GM23338 (cell line): Measurements from ENCODE around the gene PGPEP1. TPM values are rescaled to one million over a fixed set of nuclear protein-coding genes. Genes with fewer than 3 reads are reported as not detected.

ENCODE experiments used
- ATAC-seq: fragments of 200-7000 bp; cut with Tn5 transposase; 3 replicates; pipeline ENCODE4 v1.9.1; 2020
- DNase-seq: peaks from one replicate; pipeline ENCODE4 v3.0.0-alpha.2; 2015; ENCODE audit warnings: low spot score
- H2AFZ ChIP-seq: fragments of 200-600 bp; sonication (generic); 2 replicates; pipeline ENCODE4 v1.8.0; 2016; ENCODE audit warnings: antibody characterized with exemption, mild to moderate bottlenecking, moderate library complexity
- H3F3A ChIP-seq: fragments of 200-600 bp; sonication (generic); replicated peaks from 2 replicates; pipeline ENCODE4 v1.8.0; 2017; ENCODE audit warnings: antibody characterized with exemption, mixed run types, low read depth
- H3K27ac ChIP-seq: fragments of 200-600 bp; sonication (generic); 2 replicates; pipeline ENCODE4 v1.6.1; 2016; ENCODE audit warnings: low read depth
- H3K27me3 ChIP-seq: fragments of 200-600 bp; sonication (generic); 2 replicates; pipeline ENCODE4 v1.8.0; 2016; ENCODE audit warnings: mild to moderate bottlenecking, mixed run types, moderate library complexity; ENCODE audit not compliant: insufficient read depth
- H3K36me3 ChIP-seq: fragments of 200-600 bp; sonication (generic); 2 replicates; pipeline ENCODE4 v1.8.0; 2016; ENCODE audit warnings: mild to moderate bottlenecking; ENCODE audit not compliant: insufficient read depth
- H3K4me1 ChIP-seq: fragments of 200-600 bp; sonication (generic); 2 replicates; pipeline ENCODE4 v1.8.0; 2016; ENCODE audit warnings: mild to moderate bottlenecking, moderate library complexity; ENCODE audit not compliant: insufficient read depth
- H3K4me2 ChIP-seq: fragments of 200-600 bp; sonication (generic); 2 replicates; pipeline ENCODE4 v1.7.1; 2017; ENCODE audit warnings: mixed run types
- H3K4me3 ChIP-seq: fragments of 200-600 bp; sonication (generic); 2 replicates; pipeline ENCODE4 v1.6.1; 2016; ENCODE audit warnings: mixed run types
- H3K79me2 ChIP-seq: fragments of 200-600 bp; sonication (generic); replicated peaks from 2 replicates; pipeline ENCODE4 v1.8.0; 2017; ENCODE audit warnings: mild to moderate bottlenecking; ENCODE audit not compliant: insufficient read depth
- H3K9me2 ChIP-seq: fragments of 200-600 bp; sonication (generic); 2 replicates; pipeline ENCODE4 v1.8.0; 2017; ENCODE audit not compliant: insufficient read depth
- H4K20me1 ChIP-seq: fragments of 200-600 bp; sonication (generic); replicated peaks from 2 replicates; pipeline ENCODE4 v1.8.0; 2017; ENCODE audit warnings: mild to moderate bottlenecking; ENCODE audit not compliant: insufficient read depth
- H3K27ac Mint-ChIP-seq: 2 replicates; pipeline ENCODE4 v1.8.0; 2020; ENCODE audit warnings: inconsistent platforms, mild to moderate bottlenecking, moderate library complexity, mixed read lengths
- H3K27me3 Mint-ChIP-seq: 3 replicates; pipeline ENCODE4 v1.8.0; 2022; ENCODE audit warnings: low read depth, mild to moderate bottlenecking, moderate library complexity, mixed read lengths, inconsistent platforms; ENCODE audit not compliant: insufficient read depth, poor library complexity
- H3K36me3 Mint-ChIP-seq: 3 replicates; pipeline ENCODE4 v1.8.0; 2021; ENCODE audit warnings: low read depth, mild to moderate bottlenecking, inconsistent platforms, moderate library complexity, mixed read lengths
- H3K4me1 Mint-ChIP-seq: 3 replicates; pipeline ENCODE4 v1.8.0; 2020; ENCODE audit warnings: mild to moderate bottlenecking, inconsistent platforms, mixed read lengths
- H3K4me3 Mint-ChIP-seq: 3 replicates; pipeline ENCODE4 v1.8.0; 2021; ENCODE audit warnings: moderate library complexity, mild to moderate bottlenecking, inconsistent platforms, mixed read lengths
- H3K9me3 Mint-ChIP-seq: 3 replicates; pipeline ENCODE4 v1.8.0; 2020; ENCODE audit warnings: moderate library complexity, mild to moderate bottlenecking, inconsistent platforms, mixed read lengths
- ETS1 ChIP-seq: IDR thresholded peaks from 2 replicates; pipeline ENCODE4 v1.6.1; 2016; ENCODE audit warnings: antibody characterized with exemption
- EZH2phosphoT487 ChIP-seq: fragments of 200-600 bp; sonication (generic); IDR thresholded peaks from one replicate; pipeline ENCODE4 v1.8.1; 2018; ENCODE audit warnings: antibody characterized with exemption; ENCODE audit not compliant: unreplicated experiment
- JUNB ChIP-seq: IDR thresholded peaks from one replicate; pipeline ENCODE4 v1.6.1; 2016; ENCODE audit warnings: antibody characterized with exemption; ENCODE audit not compliant: unreplicated experiment
- NANOG ChIP-seq: IDR thresholded peaks from 2 replicates; pipeline ENCODE4 v1.6.1; 2016; ENCODE audit warnings: antibody characterized with exemption, borderline replicate concordance
- REST ChIP-seq: IDR thresholded peaks from one replicate; pipeline ENCODE4 v1.6.1; 2018; ENCODE audit warnings: antibody characterized with exemption; ENCODE audit not compliant: unreplicated experiment
- STAT1 ChIP-seq: IDR thresholded peaks from one replicate; pipeline ENCODE4 v1.6.1; 2016; ENCODE audit warnings: antibody characterized with exemption; ENCODE audit not compliant: unreplicated experiment
- ZNF331 ChIP-seq: fragments of 250-450 bp; sonication (Bioruptor Pico); IDR thresholded peaks from 2 replicates; pipeline ENCODE4 v1.5.0; 2020; ENCODE audit warnings: low read depth, mild to moderate bottlenecking, moderate library complexity
- polyA plus RNA-seq: library from polyadenylated mRNA; unstranded; fragments of >200 nt; fragmentation: Nextera tagmentation; extraction: Ambion mirVana; gene quantifications from 2 replicates; pipeline ENCODE4 v1.2.1, GENCODE V29; 2016
- total RNA-seq: library from RNA; depleted of rRNA; stranded (reverse); fragments of >200 nt; shearing (Covaris generic); gene quantifications from 2 replicates; pipeline ENCODE4 v1.2.3, GENCODE V29; 2014
- TF ChIP-seq, protein P1 (sequence below): fragments of 250-450 bp; sonication (Bioruptor Pico); IDR thresholded peaks from 2 replicates; pipeline ENCODE4 v1.5.0; 2020; ENCODE audit warnings: mild to moderate bottlenecking, moderate library complexity

The PGPEP1 gene
- total and polyA plus RNA-seq, 2 experiments from 2014 or later = 15.5 to 18.9 TPM

DNA sequence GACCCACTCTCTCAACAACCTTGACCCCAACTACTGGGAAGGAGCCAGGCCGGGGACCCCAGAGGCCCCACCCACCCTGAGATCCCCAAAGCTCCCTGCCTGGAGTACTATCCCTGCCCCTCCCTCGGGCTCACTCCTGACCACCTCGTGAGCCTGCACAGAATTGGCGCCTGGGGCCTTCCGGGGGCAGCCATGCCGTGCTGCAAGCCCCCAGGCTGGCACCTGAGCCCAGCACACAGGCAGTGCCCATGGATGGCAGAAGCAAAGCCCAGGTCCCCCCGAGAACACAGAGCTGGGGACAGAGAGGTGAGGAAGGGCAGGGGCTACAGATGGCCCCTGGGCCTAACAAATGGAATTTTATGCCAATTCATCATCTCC lies 31.5 kb upstream of the PGPEP1 start:
- Histone ChIP-seq H4K20me1 (peaks cover 4% of the 10 kb centered on the region), H3K4me3 (no peak overlapping the region), H3K27ac (no peak overlapping the region), H2AFZ (no peak overlapping the region), H3K27me3 (no peaks in the 10 kb centered on the region), H3K4me1 (peaks cover 22% of the 10 kb centered on the region), H3K79me2 (0 out of 2 replicates have a peak, but pooled peaks cover 8% of the 10 kb centered on the region), H3K4me2 (no peak overlapping the region), H3F3A (peaks cover 30% of the 10 kb centered on the region), H3K9me2 (no peaks in the 10 kb centered on the region), H3K36me3 (peaks cover 17% of the 10 kb centered on the region; the same call in 1 of the 2 replicates)
- Mint-ChIP-seq H3K27me3 (peaks cover 15% of the 10 kb centered on the region), H3K36me3 (peaks cover 47% of the 10 kb centered on the region), H3K9me3 (no peaks in the 10 kb centered on the region), H3K4me1 (peaks cover 26% of the 10 kb centered on the region), H3K4me3 (no peak overlapping the region), H3K27ac (no peak overlapping the region)
- TF ChIP-seq JUNB (no peak), STAT1 (no peak), NANOG (no peak), ETS1 (no peak), EZH2phosphoT487 (no peak), REST (no peak), ZNF331 (no peak)
- TF ChIP-seq, protein P1, sequence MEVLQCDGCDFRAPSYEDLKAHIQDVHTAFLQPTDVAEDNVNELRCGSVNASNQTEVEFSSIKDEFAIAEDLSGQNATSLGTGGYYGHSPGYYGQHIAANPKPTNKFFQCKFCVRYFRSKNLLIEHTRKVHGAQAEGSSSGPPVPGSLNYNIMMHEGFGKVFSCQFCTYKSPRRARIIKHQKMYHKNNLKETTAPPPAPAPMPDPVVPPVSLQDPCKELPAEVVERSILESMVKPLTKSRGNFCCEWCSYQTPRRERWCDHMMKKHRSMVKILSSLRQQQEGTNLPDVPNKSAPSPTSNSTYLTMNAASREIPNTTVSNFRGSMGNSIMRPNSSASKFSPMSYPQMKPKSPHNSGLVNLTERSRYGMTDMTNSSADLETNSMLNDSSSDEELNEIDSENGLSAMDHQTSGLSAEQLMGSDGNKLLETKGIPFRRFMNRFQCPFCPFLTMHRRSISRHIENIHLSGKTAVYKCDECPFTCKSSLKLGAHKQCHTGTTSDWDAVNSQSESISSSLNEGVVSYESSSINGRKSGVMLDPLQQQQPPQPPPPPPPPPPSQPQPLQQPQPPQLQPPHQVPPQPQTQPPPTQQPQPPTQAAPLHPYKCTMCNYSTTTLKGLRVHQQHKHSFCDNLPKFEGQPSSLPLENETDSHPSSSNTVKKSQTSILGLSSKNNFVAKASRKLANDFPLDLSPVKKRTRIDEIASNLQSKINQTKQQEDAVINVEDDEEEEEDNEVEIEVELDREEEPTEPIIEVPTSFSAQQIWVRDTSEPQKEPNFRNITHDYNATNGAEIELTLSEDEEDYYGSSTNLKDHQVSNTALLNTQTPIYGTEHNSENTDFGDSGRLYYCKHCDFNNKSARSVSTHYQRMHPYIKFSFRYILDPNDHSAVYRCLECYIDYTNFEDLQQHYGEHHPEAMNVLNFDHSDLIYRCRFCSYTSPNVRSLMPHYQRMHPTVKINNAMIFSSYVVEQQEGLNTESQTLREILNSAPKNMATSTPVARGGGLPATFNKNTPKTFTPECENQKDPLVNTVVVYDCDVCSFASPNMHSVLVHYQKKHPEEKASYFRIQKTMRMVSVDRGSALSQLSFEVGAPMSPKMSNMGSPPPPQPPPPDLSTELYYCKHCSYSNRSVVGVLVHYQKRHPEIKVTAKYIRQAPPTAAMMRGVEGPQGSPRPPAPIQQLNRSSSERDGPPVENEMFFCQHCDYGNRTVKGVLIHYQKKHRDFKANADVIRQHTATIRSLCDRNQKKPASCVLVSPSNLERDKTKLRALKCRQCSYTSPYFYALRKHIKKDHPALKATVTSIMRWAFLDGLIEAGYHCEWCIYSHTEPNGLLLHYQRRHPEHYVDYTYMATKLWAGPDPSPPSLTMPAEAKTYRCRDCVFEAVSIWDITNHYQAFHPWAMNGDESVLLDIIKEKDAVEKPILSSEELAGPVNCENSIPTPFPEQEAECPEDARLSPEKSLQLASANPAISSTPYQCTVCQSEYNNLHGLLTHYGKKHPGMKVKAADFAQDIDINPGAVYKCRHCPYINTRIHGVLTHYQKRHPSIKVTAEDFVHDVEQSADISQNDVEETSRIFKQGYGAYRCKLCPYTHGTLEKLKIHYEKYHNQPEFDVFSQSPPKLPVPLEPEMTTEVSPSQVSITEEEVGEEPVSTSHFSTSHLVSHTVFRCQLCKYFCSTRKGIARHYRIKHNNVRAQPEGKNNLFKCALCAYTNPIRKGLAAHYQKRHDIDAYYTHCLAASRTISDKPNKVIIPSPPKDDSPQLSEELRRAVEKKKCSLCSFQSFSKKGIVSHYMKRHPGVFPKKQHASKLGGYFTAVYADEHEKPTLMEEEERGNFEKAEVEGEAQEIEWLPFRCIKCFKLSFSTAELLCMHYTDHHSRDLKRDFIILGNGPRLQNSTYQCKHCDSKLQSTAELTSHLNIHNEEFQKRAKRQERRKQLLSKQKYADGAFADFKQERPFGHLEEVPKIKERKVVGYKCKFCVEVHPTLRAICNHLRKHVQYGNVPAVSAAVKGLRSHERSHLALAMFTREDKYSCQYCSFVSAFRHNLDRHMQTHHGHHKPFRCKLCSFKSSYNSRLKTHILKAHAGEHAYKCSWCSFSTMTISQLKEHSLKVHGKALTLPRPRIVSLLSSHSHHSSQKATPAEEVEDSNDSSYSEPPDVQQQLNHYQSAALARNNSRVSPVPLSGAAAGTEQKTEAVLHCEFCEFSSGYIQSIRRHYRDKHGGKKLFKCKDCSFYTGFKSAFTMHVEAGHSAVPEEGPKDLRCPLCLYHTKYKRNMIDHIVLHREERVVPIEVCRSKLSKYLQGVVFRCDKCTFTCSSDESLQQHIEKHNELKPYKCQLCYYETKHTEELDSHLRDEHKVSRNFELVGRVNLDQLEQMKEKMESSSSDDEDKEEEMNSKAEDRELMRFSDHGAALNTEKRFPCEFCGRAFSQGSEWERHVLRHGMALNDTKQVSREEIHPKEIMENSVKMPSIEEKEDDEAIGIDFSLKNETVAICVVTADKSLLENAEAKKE (CRISPR knock-in tag) = no peak
- DNase-seq (no peak), ATAC-seq (no peak)
